ENCODE data around the gene AFP.

GRCh38 chr4:73429118-73429517 lies 6.9 kb upstream of the AFP start:
- no peak for TF ChIP-seq CTCF (IDR thresholded peaks at IDR 0.05; ENCODE audit: borderline replicate concordance, extremely low read depth, low read length, poor library complexity, severe bottlenecking)
- no peak for TF ChIP-seq EZH2 (IDR thresholded peaks at IDR 0.05; ENCODE audit: borderline replicate concordance, low read depth, low read length, severe bottlenecking)
